ENCODE measurements around the gene SH3RF3. TPM values are rescaled to one million over a fixed set of nuclear protein-coding genes. Genes with fewer than 3 reads are reported as not detected.
"Not testable (repeated sequence)": the region's sequence is repeated elsewhere in the genome, so short reads cannot be mapped to it uniquely, and the experiment has no call there.

The SH3RF3 gene
- total RNA-seq, 2 donors from 2014 or later: 1.4 to 17.0 TPM

DNA sequence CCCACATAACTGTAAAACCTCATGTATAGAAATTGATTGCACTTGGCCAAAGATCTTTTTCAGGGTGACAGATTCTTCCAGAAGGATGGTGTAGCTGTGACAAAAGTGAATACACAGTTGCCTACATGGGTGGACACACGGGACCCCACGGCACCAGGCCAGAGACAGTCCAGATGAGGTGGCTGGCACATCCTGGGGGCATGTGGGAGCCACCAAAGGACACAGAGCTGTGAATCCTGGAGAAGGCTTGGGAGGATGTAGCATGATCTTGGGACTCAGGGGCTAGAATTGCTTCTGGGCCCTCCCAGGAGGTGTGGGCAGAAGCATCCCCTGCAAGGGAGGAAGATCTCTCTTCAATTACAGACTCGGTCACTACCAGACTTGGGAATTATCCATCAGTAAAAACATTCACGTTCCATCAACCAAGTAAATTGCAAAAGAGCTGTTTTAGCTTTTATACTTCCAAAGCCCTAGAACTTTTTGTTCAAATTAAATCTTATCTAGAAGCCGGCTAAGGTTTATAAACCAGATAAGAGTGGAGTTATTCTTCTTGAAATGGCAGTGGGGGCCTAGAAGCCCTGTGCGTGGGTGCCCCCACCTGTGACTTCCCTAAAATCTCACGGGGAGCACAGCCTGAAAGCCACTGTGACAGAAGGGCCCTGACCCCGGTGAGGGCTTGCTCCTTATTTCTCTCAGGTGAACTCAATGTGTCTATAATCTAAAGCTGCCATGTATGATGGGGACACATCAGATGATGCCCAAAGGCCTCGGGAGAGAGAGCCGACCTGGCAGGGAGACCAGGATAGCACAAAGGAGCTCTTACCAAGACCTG lies 403.1 kb downstream of the SH3RF3 start:
- H3K4me1 ChIP-seq (replicated peaks): no peaks in the 10 kb centered on the region
- H3K27me3 ChIP-seq (replicated peaks; ENCODE audit: insufficient read depth): no peaks in the 10 kb centered on the region
- no peak overlapping the region for H3K4me3 ChIP-seq
- no peaks in the 10 kb centered on the region for H3K36me3 ChIP-seq
- intact Hi-C loops (cut with DNase I): no loop called here
- no peak for DNase-seq (ENCODE audit: low spot score)
- H3K27ac ChIP-seq: no peak overlapping the region
- TF ChIP-seq POLR2A (IDR thresholded peaks at IDR 0.05) (no peak), POLR2AphosphoS5 (IDR thresholded peaks at IDR 0.05) (no peak)
- TF ChIP-seq, protein P1, sequence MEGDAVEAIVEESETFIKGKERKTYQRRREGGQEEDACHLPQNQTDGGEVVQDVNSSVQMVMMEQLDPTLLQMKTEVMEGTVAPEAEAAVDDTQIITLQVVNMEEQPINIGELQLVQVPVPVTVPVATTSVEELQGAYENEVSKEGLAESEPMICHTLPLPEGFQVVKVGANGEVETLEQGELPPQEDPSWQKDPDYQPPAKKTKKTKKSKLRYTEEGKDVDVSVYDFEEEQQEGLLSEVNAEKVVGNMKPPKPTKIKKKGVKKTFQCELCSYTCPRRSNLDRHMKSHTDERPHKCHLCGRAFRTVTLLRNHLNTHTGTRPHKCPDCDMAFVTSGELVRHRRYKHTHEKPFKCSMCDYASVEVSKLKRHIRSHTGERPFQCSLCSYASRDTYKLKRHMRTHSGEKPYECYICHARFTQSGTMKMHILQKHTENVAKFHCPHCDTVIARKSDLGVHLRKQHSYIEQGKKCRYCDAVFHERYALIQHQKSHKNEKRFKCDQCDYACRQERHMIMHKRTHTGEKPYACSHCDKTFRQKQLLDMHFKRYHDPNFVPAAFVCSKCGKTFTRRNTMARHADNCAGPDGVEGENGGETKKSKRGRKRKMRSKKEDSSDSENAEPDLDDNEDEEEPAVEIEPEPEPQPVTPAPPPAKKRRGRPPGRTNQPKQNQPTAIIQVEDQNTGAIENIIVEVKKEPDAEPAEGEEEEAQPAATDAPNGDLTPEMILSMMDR (IDR thresholded peaks at IDR 0.05): no peak
- H3K9me3 ChIP-seq: no peaks in the 10 kb centered on the region
- WGBS: 83% methylated on average over 10 of the region's 10 CpGs

DNA sequence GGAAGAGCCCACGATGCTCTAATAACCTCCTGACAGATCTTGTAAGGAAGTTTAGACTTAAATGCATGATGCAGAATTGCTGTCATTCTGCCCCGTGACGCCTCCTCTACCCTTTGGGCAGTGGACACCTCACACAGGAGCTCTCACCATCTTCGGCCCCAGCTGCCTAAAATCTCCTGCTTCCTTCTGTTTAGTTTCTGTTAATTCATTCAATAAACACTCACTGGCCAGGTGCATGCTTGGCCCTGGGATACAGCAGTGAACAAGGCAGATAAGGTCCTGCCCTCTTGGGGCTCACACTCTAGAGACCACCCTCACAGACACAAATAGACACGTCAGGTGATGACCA lies 403.7 kb downstream of the SH3RF3 start:
- TF ChIP-seq POLR2AphosphoS5 (IDR thresholded peaks at IDR 0.05): no peak
- TF ChIP-seq POLR2A (IDR thresholded peaks at IDR 0.05): no peak
- TF ChIP-seq, protein P1 (IDR thresholded peaks at IDR 0.05): no peak
- intact Hi-C loops (cut with DNase I): no loop called here
- H3K9me3 ChIP-seq: no peaks in the 10 kb centered on the region
- 82% methylated on average over 5 of the region's 5 CpGs for WGBS
- H3K27me3 ChIP-seq (replicated peaks; ENCODE audit: insufficient read depth): no peaks in the 10 kb centered on the region
- no peak for DNase-seq (ENCODE audit: low spot score)
- H3K27ac ChIP-seq: no peak overlapping the region
- H3K4me1 ChIP-seq (replicated peaks): no peaks in the 10 kb centered on the region
- no peaks in the 10 kb centered on the region for H3K36me3 ChIP-seq
- no peak overlapping the region for H3K4me3 ChIP-seq

DNA sequence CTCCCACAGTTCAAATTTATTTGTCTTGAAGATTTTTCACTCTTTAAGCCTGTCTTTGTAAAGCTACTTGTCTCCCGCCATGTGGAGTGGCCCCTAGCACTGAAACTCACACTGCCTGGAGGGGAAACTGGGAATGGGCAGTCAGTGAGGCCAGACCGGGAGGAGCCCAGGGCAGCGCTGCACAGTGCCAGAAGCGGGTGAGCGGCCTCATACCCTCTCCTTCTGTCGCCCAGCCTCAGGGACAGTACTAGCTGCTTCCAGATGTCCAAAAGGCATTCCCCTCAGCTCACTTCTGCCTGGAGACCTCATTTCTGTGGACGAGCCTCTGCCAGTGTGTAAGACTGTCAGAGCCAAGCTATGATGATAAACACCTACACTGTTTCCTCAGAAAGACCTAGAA lies 404.8 kb downstream of the SH3RF3 start:
- intact Hi-C loops (cut with DNase I): no loop called here
- 85% methylated on average over 7 of the region's 7 CpGs for WGBS
- Histone ChIP-seq H3K9me3 (no peaks in the 10 kb centered on the region), H3K27ac (no peak overlapping the region), H3K4me3 (no peak overlapping the region), H3K4me1 (replicated peaks) (no peaks in the 10 kb centered on the region), H3K27me3 (replicated peaks; ENCODE audit: insufficient read depth) (no peaks in the 10 kb centered on the region), H3K36me3 (no peaks in the 10 kb centered on the region)
- TF ChIP-seq POLR2A (IDR thresholded peaks at IDR 0.05): no peak
- DNase-seq (ENCODE audit: low spot score): no peak

DNA sequence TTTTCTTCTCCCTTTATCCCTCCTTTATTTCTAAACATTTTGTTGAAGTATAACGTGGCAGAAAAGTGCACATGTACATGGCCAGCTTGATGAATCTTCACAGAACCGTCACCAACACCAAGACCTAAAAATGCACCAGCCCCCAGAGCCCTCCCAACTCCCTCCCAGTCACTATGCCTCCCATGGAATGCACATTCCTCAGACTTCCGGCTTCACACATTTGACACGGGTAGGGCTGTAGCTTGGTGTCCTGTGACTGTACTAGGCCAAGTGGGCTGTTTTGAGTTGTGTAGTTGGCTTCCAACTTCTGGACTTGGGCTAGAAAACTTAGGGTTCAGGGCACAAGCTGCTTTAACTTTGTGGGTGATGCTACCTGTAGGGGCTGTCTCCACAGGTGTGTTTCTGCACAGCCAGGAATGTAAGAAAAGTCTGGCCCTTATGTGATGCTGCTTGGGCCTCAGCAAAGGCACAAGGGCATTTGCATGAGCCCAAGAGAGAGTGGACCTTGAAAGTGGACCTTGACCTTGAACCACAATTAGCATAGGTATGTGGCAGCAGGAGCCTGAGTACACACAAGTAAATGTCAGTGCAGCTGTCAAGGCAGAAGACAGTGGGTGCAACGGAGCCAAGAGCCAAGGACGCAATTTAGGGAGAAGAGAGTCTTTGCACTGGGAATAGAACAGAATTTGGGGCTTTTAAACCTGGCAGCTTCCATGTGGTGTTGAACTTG lies 406.4 kb downstream of the SH3RF3 start:
- Histone ChIP-seq H3K36me3 (no peaks in the 10 kb centered on the region), H3K27ac (no peak overlapping the region), H3K4me1 (replicated peaks) (no peaks in the 10 kb centered on the region), H3K4me3 (no peak overlapping the region), H3K27me3 (replicated peaks; ENCODE audit: insufficient read depth) (no peaks in the 10 kb centered on the region), H3K9me3 (no peaks in the 10 kb centered on the region)
- TF ChIP-seq, protein P1 (IDR thresholded peaks at IDR 0.05): no peak
- TF ChIP-seq POLR2A (IDR thresholded peaks at IDR 0.05) (no peak), POLR2AphosphoS5 (IDR thresholded peaks at IDR 0.05) (no peak)
- 73% methylated on average over 6 of the region's 6 CpGs for WGBS
- no peak for DNase-seq (ENCODE audit: low spot score)
- intact Hi-C loops (cut with DNase I): no loop called here

DNA sequence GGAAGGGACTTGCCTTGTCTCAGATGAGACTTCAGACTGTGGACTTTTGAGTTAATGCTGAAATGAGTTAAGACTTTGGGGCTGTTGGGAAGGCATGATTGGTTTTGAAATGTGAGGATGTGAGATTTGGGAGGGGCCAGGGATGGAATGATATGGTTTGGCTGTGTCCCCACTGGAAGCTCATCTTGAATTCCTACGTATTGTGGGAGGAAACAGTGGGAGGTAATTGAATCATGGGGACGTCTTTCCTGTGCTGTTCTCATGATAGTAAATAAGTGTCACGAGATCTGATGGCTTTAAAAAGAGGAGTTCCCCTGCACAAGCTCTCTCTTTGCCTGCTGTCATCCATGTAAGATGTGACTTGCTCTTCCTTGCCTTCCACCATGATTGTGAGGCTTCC lies 407.6 kb downstream of the SH3RF3 start:
- H3K27ac ChIP-seq; intact Hi-C loops (cut with DNase I); DNase-seq (ENCODE audit: low spot score); H3K9me3 ChIP-seq; H3K4me3 ChIP-seq; H3K36me3 ChIP-seq; H3K4me1 ChIP-seq (replicated peaks); H3K27me3 ChIP-seq (replicated peaks; ENCODE audit: insufficient read depth): not testable (repeated sequence)
- WGBS: 50% methylated on average over 3 of the region's 3 CpGs
